Activated naive CD4-positive, alpha-beta T cell treated with Interleukin-2 at 50 U/mL for 16 hours (primary cell): ENCODE data around the gene CSTB.
A peak's percentile ranks its signal among the peaks of the same experiment; 100 is the strongest.

Source experiments
- DNase-seq: peaks from one replicate; pipeline ENCODE4 v3.0.0-alpha.2; 2020

The CSTB gene

GRCh38 chr21:43789276-43790009, 13.3 kb upstream of the CSTB start, which contains the start of gene RRP1:
Gene RRP1 (plus strand): TSS chr21:43789577. CDS start chr21:43789630, 53 bp downstream.
- DNase-seq = peak; percentile 93

- no peak for DNase-seq
These were observed 10.8 kb upstream of the CSTB start for GRCh38 chr21:43786807-43787440.

GRCh38 chr21:43786300-43786806, 10.2 kb upstream of the CSTB start:
- no peak for DNase-seq

DNA sequence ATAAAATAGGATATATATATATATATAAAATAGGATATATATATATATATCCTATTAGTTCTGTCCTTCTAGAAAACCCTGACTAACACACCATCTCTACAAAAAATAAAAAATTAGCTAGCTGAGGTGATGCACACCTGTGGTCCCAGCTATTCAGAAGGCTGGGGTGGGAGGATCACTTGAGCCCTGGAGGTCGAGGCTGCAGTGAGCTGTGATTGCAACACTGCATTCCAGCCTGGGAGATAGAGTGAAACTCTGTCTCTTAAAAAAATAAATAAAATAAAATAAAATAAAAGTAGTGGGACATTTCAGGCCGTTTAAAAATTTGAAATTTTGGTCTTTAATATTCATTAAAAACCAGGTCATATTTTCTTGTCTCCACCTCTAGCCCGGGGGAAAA, 9.0 kb upstream of the CSTB start:
- no peak for DNase-seq

- no peak for DNase-seq
These were observed 7.1 kb upstream of the CSTB start for GRCh38 chr21:43783098-43783700.

GRCh38 chr21:43782431-43783097, 6.5 kb upstream of the CSTB start:
- DNase-seq = no peak

GRCh38 chr21:43781846-43782245, 5.7 kb upstream of the CSTB start:
- DNase-seq = no peak

GRCh38 chr21:43779660-43780059, 3.6 kb upstream of the CSTB start:
- no peak for DNase-seq

DNA sequence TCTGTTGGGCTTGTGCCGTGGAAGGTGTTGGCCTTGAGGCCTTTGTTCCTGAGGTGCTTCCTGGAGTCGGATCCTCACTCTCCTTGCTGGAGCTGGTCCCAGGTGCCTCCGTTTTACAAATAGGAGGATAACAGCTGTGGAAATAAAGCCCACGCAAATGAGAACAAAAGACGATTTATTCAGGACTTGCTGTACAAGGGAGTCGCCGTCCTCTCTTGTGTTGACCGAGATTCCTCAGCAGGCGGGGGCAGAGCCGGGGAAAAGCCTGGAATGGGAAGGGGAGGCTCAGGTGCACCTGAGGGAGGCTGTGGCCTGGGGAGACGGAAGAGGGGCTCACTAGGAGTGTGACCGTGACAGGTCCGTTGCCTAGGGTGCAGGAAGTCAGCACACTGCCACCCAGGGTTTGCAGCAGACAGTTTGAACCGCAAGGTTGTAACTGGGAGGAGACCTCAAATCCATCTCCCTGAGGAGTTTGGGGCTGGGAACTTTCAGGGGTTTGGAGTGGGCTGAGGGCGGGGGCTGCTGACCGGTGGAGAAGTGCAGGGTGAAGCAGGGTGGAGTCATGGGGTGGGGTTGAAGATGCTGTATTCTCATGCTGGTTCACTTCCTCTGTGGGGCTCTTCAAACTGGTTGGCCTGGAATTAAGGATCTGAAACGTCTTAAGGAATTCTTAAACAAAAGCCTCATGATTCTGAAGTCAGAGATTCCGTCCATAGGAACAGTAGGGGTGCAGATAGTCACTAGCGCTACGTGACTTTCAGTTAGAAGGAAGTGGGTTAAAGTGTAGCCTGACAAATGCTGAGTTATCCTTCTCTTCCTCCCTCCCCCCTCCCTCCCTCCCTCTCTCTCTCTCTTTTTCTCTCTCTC, 2.6 kb upstream of the CSTB start:
- DNase-seq = no peak

DNA sequence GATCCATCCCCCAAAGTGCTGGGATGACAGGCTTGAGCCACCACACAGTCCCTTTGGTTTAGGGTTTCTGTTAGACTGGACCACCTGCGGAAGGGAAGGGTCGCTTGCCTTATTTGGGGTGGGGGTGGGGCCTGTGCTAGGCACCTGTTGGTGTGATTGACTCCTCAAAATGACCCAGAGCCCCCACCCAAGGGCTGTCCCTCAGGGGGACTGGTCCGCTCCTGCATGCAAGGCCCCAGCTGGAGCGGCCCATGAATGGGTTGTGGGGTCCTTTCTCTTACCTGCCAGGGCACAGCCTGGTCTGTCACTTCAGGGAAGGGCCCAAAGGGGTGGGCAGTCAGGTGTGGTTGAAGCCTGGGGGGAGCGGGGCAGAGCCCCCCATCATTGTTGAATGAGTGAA, 1.8 kb upstream of the CSTB start:
- DNase-seq = no peak

- no peak for DNase-seq
These were observed 918 bp downstream of the CSTB start for GRCh38 chr21:43775190-43775589.

- DNase-seq = no peak
These were observed 1.9 kb downstream of the CSTB start for GRCh38 chr21:43774163-43774562.

DNA sequence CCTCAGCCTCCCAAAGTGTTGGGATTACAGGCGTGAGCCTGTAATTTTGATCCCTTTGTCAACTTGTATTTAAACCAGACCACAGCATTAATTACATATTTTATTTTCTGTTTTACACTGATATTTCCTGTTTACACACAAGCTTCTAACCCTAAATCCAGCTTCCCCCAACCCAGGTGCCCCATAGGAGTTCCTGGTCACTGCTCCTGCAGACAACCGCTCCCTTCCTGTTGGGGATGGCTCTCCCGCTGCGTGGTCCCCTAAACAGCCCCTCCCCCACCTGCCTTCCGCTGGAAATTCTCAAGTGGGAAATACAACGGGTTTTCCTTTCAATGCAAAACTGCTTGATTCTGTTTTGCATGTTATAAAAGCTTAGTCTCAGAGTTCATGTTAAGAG, 3.7 kb downstream of the CSTB start:
- no peak for DNase-seq

DNA sequence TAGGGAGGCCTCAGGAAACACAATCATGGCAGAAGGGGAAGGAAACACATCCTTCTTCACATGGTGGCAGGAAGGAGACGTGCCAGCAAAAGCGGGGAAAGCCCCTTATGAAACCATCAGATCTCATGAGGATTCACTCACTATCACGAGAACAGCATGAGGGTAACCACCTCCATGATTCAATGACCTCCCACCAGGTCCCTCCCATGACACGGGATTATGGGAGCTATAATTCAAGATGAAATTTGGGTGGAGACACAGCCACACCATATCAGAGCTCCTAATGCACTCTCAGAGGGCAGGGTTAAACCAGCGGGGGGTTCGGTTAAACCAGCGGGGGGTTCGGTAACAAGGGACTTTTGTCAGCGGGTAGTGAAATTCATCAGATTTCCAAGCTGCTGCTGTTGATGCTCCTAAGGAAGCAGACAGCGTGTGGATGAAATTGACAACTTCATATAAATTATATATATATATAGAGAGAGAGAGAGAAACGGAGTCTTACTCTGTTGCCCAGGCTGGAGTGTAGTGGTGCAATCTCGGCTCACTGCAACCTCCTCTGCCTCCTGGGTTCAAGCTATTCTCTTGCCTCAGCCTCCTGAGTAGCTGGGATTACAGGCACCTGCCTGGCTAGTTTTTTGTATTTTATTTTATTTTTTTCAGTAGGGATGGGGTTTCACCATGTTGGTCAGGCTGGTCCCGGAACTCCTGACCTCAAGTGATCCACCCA, 4.2 kb downstream of the CSTB start:
- DNase-seq = no peak

GRCh38 chr21:43771199-43771675, 4.9 kb downstream of the CSTB start:
- no peak for DNase-seq

DNA sequence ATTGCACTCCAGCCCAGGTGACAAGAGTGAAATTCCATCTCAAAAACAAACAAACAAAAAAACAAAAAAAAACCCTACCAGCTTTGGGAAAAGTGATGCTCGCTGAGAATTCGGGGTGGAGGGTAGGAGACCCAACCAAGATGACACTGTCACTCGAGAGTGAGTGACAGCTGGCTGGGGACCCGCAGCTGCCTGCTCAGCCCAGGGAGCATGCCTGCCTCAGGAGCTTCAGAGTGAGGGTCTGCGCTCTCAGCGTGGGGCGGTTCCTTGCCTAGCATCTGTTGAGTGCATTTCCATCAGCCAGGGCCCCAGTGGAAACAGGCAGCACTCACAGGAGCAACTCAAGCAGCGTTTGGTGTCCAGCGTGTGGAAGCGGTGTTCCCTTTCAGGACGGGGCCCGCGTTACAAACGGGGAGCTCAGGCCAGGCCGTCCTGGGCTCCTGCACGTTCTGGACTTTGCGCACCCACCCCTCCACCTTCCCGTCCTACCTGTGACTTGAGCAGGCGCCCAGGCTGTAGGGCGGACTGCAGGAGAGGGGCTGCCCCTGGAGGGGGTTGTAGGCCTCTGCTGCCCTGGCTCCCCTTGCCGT, 5.9 kb downstream of the CSTB start:
- no peak for DNase-seq

- DNase-seq = no peak
These were observed 6.7 kb downstream of the CSTB start for GRCh38 chr21:43769325-43769958.

DNA sequence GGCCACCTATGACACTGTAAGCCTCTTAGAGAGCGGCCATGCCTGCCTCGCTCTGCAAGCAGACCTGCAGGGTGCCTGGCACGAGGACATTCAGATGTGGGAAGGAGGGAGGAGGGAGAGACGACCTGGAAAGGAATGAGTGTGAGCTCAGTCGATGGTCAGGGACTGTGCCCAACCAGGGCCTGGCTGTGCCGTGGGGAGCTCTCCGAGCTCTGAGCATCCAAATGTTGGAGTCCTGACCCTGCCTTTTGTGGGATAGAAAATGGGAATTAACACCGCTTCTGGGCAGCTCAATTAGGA, 7.3 kb downstream of the CSTB start:
- DNase-seq = no peak

GRCh38 chr21:43767984-43768867, 7.9 kb downstream of the CSTB start:
- no peak for DNase-seq

DNA sequence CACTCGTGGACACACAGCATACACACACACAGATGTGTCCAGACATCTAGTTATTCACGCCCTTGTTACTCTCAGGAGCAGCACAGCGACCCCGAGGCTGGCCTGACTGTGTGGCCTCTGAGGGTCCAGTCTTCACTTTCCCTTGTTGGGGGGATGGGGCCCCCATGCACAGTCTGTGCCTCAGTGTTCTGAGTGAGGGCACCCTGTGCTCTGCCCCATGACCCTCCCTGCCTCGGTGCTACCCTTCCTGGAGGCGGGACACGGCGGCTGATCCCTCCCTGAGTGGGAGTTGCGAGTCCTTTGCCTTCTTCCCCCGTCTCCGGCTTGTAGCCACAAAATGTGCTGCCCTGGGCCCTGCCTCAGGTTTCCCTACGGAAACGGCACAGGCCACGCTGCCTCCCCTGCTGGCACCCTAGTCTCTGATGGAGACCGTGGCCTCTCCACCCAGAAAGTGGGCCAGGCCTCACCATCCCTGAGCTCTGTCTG, 8.6 kb downstream of the CSTB start:
- no peak for DNase-seq
